ENCODE results near the gene HOXB7. TPM values are rescaled to one million over a fixed set of nuclear protein-coding genes. Genes with fewer than 3 reads are reported as not detected.
A peak's percentile ranks its signal among the peaks of the same experiment; 100 is the strongest.

The HOXB7 gene
- total RNA-seq, 4 donors from 2014 or later, result 5.3 to 11.5 (median 8.4) TPM

DNA sequence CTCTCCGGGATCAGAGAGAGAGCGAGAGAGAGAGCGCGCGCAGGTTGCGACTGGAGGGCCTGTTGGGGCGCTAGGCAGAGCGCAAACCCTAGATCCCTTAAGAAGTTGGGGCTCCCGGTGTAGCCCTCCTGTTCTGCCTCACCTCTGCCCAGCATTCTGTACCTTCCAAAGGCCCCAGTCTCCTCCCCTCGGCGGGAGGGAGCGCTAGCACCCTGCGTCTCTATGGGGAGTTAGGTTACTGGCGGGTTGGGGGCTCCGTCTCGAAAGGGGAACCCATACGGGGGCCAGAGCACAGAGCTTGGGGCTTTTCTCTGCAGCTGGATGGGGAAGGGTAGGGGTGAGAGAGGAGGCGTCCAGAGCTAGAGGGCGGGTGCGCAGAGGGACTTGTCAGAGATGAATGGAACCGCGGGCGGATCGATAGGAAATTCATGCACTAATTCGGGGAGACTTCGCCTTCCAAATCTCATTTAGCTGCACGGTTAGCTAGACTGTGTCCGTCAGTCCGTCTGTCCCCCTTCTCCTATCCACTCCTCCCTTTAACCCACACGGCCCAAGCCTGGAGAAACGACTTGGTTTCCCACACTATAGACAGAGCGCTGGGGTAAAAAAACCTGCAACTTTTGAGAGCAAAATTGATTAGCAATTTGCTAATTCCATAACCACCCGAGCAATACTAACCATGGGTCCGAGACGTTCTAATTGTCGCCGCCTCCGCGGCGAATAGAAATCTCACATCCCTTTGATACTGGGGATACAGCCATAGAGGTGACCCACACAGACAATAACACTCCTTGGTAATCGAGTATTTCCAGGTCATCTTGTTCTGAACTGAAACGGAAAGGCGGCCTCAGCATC, 32.0 kb downstream of the HOXB7 start:
- ATAC-seq (ENCODE audit: low FRiP score), result no peak
- TF ChIP-seq, protein P1, sequence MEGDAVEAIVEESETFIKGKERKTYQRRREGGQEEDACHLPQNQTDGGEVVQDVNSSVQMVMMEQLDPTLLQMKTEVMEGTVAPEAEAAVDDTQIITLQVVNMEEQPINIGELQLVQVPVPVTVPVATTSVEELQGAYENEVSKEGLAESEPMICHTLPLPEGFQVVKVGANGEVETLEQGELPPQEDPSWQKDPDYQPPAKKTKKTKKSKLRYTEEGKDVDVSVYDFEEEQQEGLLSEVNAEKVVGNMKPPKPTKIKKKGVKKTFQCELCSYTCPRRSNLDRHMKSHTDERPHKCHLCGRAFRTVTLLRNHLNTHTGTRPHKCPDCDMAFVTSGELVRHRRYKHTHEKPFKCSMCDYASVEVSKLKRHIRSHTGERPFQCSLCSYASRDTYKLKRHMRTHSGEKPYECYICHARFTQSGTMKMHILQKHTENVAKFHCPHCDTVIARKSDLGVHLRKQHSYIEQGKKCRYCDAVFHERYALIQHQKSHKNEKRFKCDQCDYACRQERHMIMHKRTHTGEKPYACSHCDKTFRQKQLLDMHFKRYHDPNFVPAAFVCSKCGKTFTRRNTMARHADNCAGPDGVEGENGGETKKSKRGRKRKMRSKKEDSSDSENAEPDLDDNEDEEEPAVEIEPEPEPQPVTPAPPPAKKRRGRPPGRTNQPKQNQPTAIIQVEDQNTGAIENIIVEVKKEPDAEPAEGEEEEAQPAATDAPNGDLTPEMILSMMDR (IDR thresholded peaks at IDR 0.05), result no peak

GRCh38 chr17:48577946-48578615, 32.7 kb downstream of the HOXB7 start, which contains the start of gene HOXB4:
HOXB4 (minus strand) TSS chr17:48578350; CDS start chr17:48578319, 31 bp downstream.
- DNase-seq (ENCODE audit: low spot score) (peak; percentile 69), ATAC-seq (ENCODE audit: low FRiP score) (no peak)
- TF ChIP-seq, protein P1 (IDR thresholded peaks at IDR 0.05), result no peak

More for the DNA sequence above, 32.0 kb downstream of the HOXB7 start:
- DNase-seq (ENCODE audit: low spot score), result no peak

GRCh38 chr17:48577330-48577945, 33.4 kb downstream of the HOXB7 start:
- peak; percentile 18 for ATAC-seq (ENCODE audit: low FRiP score)
- TF ChIP-seq, protein P1 (IDR thresholded peaks at IDR 0.05), result no peak

DNA sequence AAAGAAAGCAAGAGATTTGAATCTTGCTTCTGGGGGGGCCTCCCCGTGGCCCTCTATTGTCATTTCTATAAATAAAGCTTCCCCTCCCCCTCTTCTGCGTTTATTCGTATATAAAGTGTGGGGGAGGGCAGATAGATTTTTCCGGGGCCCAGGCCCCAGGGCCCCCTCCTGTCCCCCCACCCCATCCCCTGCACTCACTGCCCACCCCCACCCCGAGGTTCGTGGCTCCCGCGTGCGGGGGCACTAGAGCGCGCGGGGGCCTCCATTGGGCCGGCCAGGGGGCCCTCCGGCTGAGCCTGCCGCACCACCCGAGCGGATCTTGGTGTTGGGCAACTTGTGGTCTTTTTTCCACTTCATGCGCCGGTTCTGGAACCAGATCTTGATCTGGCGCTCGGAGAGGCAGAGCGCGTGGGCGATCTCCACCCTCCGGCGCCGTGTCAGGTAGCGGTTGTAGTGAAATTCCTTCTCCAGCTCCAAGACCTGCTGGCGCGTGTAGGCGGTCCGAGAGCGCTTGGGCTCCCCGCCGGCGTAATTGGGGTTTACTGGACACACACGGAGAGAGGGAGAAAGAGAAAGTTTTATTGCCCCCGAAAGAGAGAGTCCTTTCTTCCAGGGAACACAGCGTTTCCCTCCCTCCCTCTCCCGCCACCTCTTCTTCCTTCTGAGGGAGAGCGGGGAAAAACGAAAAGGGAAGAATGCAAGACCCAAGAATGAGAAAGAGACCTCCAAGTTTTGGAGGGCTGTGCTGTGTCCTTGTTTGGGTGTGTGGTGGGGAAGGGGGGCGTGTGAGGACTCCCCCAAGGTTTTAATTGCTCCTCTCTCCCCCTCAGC, 34.1 kb downstream of the HOXB7 start:
- TF ChIP-seq, protein P1 (IDR thresholded peaks at IDR 0.05), result no peak
- DNase-seq (ENCODE audit: low spot score) (no peak), ATAC-seq (ENCODE audit: low FRiP score) (peak; percentile 29)

More at GRCh38 chr17:48577330-48577945, 33.4 kb downstream of the HOXB7 start:
- DNase-seq (ENCODE audit: low spot score), result no peak

DNA sequence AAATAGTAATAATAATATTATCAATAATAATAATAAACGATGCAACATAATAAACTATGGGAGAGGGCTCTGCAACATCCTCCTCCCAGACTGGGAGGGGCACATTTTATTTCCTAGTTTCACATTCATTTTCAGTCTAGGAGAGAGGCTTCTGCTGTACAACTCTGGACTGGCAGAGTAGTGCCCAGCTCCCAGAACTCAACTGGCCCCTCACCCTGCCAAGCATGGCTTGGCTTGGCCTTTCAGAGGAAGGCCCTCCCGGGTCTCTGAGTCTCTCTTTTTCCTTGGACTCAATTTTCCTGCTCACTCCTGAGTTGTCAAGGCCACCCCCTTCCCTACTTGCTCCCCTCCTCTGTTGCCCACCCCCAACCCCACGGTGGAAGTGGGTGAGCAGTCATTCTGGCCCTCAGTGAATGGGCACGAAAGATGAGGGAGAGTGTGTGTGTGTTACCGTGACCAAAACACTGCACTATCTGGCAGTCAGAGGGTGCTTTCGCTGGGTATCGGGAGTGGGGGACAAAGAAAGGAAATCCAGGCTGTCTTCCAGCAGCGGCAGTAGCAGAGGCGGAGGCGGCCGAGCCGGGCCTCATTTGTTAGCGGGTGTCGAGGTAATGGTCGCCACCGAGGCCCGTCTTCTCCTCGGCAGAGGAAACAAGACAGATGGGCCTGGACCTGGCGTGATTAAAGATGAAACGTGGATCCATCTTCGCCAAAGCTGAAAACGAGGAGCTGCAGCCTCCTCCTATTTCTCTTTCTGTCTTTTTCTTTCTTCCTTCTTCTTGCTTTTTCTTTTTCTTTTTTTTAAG, 34.9 kb downstream of the HOXB7 start:
- TF ChIP-seq, protein P1 (IDR thresholded peaks at IDR 0.05), result no peak
- ATAC-seq (ENCODE audit: low FRiP score) (peak; percentile 24), DNase-seq (ENCODE audit: low spot score) (no peak)

Data from omental fat pad (tissue), 4 donors.